CD4-positive, alpha-beta T cell treated with Interleukin-2 at 100 ng/mL for 4 hours (primary cell): ENCODE measurements around the gene MYL3.
"Not testable (repeated sequence)": the region's sequence is repeated elsewhere in the genome, so short reads cannot be mapped to it uniquely, and the experiment has no call there.

Experiments
- DNase-seq: peaks from one replicate; pipeline ENCODE4 v3.0.0-alpha.2; 2020; ENCODE audit warnings: low spot score

The MYL3 gene

GRCh38 chr3:46824211-46824970, 38.9 kb downstream of the MYL3 start:
- no peak for DNase-seq

- not testable (repeated sequence) for DNase-seq
Observed at GRCh38 chr3:46823314-46823713, 39.9 kb downstream of the MYL3 start.

GRCh38 chr3:46821553-46821952, 41.7 kb downstream of the MYL3 start:
- no peak for DNase-seq

DNA sequence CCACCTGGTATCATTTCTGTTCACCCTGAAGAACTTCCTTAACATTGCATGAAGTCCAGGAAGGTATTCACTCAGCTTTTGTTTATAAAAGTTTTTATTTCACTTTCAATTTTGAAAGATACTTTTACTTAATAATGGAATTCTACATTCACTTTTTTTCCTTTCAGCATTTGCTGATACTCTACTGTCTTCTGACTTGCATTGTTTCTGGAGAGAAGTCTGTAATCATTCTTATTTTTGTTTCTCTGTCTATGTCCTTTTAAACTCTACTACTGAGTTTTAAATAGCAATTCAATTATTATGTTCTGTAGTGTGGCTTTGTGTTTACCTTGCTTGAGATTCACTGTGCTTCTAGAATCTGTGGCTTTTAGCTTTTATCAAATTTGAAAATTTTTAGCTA, 42.4 kb downstream of the MYL3 start:
- DNase-seq: no peak

- DNase-seq: peak; percentile 69
Observed at GRCh38 chr3:46812237-46812791, 50.9 kb downstream of the MYL3 start.

- DNase-seq: no peak
Observed at GRCh38 chr3:46811615-46812236, 51.5 kb downstream of the MYL3 start.

DNA sequence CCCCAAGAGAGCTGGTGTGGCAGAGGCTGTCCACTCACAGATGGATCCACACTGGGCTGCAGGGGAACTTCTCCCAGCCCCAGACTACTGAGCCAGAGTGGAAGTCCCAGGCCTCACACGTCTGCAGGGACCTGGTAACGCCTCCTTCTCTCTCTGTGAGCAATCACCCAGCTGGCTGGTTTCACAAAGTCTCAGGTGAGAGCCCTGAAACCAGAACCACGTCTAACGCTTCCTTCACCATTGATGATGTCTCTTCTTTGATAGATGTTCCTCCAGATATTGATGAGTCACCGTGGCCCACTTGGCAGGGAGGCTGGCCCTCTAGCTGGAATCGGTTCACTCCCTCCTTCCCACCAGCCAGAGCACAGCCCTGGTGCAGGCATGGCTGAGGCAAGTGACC, 54.5 kb downstream of the MYL3 start:
- not testable (repeated sequence) for DNase-seq
